Left kidney (tissue), 2 donors: ENCODE measurements around the gene KCTD1. TPM values are rescaled to one million over a fixed set of nuclear protein-coding genes. Genes with fewer than 3 reads are reported as not detected.
"Not testable (repeated sequence)": the region's sequence is repeated elsewhere in the genome, so short reads cannot be mapped to it uniquely, and the experiment has no call there.

Experiments
- DNase-seq: peaks from one replicate; pipeline ENCODE4 v3.0.0-alpha.2; 2013
- polyA plus RNA-seq: library from polyadenylated mRNA; unstranded; fragments of 120-200 nt; gene quantifications from one replicate; pipeline ENCODE4 v1.2.1, GENCODE V29; 2013; ENCODE audit not compliant: insufficient read length

The KCTD1 gene
- polyA plus RNA-seq, 1 donor: 68.9 TPM

- DNase-seq: no peak
These were observed 88.5 kb downstream of the KCTD1 start for GRCh38 chr18:26459884-26460283.

- DNase-seq: no peak
These were observed 89.0 kb downstream of the KCTD1 start for GRCh38 chr18:26459340-26459739.

GRCh38 chr18:26458526-26459232, 89.7 kb downstream of the KCTD1 start:
- DNase-seq: no peak

GRCh38 chr18:26457611-26458353, 90.6 kb downstream of the KCTD1 start:
- no peak for DNase-seq

DNA sequence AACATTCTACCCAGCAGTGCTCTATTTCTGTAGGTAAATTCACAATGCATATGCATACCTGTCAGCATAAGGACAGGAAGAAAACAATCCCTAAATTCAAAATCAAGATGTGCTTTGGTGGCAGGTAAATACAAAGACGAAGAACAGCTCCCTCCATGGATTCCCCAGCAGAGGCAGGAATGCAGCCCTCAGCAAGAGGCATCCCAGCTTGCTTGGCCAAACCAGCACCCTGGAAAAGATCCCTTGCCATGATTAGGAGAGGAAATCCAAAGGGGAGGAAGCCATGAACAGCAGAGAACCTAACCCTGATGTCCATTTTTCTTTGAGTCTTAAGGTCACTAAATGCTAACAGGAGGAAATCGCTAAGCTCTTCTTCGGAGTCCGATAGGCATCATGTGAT, 91.2 kb downstream of the KCTD1 start:
- no peak for DNase-seq

GRCh38 chr18:26456070-26456491, 92.3 kb downstream of the KCTD1 start:
- no peak for DNase-seq

DNA sequence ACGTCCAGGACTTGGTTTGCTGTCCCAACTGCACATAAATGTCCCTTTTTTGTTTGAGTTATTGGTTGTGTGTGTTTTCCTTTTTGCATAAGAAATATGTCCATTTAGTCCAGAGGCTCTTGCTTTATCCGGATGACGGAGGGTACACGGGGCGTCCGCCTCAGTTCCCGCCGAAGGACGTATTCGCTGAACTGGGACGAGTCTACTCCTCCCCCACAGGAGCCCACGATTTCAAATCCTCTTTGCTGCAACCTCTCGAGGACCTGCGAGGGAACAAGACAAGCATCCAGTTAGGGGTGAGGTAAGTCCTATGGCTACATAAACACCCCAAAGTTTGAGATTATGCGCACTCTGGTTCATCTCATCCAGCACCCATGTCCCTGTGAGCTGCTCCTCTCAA, 92.7 kb downstream of the KCTD1 start:
- no peak for DNase-seq

GRCh38 chr18:26454616-26455015, 93.7 kb downstream of the KCTD1 start:
- DNase-seq: no peak

DNA sequence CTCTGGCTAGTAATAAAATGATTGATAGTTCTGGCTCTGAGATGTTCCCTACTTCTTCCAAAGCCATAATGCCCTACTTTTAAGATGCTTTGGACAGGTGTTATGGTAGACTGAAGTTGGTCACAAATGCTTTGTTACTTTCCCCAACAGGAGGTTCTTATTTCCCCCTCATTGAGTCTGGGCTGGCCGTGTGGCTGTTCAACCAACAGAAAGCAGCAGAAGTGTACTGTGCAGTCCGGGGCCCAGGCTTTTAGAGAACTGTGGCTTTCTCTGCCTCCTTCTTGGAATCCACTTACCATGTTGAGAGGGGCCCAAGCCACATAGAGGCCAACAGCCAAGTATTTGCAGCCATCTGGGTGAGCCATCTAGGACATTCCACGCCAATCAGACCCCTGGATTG, 94.2 kb downstream of the KCTD1 start:
- DNase-seq: no peak

DNA sequence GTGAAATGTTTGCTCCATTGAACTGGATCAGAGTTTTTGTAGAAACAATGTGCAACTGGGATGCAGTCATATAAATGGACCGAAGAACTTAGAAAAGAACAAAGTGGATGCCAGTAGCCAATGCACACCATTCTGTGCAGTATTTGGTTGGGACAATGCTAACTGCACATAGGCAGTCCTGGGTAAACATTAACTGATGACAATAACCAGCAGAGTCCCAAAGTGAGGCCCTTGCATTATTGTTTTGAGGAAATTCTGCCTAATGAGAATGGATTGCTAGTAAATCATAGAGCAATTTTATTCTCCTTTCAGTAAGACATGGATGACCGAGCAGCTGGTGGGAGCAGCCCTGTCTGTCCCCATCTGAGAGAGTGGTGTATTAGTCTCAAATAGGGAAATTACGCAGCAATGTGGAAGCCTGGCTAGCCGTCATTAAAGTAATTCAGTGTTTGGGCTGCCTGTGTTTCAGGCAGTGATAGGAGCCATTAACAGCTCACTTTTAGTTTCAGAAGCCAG, 94.9 kb downstream of the KCTD1 start:
- DNase-seq: no peak

DNA sequence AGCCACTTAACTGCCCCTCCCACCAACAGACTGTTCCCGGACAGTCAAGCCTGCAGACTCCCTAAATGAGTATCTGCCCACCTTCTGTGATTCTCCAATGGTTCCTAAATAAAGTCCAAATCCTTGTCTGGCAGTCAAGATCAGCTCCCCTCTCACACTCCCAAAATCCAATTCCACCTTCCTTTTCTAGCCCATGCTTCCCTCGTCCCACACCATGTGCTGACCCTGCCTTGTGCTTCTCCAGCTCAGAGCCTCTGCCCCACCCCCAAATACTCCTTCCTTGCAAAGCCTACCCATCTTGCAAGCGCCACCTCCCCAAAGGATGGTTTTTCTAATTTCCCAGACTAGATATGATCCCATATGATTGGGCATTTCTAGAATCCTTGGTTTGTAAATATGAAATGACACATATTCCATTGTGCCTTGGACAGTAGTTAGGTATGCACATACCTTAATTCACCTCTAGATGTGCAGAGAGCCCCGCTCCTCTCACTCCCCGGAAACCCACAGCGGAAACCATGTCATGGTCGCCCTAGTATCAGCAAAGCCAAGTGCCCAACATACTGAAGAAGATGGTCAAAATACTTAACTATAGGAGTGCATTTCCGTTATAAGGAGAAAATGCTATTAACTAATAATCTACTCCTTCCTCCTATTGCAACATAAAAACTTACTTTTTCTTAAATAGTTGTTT, 97.2 kb downstream of the KCTD1 start:
- no peak for DNase-seq

DNA sequence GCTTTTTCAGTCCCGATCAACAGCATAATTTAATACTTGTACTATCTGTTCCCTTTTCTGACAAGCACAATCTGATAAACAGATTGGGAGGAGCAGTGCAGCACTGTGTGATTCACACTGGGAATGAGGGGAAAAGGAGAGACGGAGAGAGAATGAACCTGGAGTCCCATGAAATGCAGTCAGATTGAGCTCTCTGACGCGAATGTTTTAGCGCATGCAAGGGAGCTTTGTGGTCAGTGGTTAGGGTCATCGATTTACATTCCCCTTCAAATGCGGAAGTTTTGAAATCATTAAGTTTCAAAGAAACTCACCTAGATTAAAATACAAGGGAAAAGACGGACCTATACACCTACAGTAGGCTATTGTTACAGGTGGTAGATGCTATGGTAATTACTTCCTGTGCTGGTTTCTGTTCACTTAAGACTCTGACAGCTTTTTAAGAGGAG, 99.6 kb downstream of the KCTD1 start:
- DNase-seq: no peak

DNA sequence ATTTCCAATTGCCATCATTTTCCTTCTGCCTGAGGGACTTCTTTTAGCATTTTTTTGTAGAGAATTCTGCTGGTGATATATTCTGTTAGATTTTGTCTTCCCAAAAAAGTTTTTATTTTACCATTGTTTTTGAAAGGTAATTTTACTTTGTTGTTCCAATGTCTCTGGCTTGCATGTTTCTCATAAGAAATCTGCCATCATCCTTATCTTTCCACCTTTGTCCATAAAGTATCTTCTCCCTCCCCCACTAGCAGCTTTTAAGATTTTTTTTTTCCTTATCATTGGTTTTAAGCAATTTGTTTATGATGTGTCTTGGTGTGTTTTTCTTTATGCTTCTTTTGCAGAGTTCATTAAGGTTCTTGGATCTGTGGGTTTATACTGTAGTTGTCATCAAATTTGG, 104.5 kb downstream of the KCTD1 start:
- DNase-seq: no peak

DNA sequence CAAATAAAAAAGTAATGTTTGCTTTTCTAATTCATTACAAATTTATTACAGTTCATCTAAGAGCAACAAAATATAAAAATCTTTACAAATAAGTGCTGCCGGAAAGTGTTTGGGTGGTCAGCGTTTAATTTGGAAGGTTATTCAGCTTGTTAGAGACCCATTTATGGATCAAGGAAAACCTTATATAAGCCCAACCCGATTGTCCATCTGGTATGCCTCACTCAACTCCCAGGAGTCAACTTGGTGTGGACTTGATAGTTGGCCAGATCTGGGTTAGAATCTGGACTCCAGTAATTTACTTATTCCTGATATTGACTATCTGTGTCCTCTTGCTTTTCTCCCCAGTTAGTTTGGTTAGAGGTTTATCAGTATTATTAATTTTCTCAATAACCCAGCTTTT, 106.2 kb downstream of the KCTD1 start:
- no peak for DNase-seq

DNA sequence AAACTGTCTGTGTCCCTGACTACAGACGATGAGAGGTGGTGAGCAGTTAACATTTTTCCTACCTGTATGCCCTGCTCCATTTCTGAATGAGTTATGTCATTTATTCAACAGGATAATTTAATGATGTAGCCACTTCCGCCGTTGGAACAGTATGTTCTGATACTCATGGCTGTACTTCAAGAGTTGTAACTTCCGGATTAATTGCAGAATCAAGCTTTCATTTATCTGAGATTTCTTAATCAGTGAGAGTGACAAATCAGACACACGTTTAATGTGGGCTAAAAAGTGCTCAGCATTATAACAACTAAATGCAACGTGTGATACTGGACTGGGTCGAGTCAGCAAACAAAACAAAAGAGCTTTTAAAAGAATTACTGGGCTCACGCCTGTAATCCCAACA, 107.7 kb downstream of the KCTD1 start:
- DNase-seq: no peak

DNA sequence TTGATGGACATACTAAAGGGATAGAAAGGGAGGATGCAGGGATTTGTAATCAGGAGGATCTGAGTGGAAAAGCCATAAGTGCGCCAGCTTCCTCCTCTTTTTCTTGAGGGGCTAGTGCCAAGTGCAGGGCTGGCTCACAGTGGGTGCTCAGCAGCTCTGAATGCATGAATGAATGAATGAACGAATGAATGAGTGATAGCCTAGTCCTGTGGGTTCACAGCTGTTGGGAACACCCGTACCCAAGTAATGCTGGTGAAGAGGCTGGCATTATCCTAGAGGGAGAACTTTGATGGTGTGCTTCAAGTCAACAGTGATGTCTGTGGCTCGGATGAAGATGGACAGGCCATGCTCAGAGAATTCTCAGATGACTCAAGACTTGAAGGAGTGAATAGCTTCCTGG, 108.8 kb downstream of the KCTD1 start:
- no peak for DNase-seq

DNA sequence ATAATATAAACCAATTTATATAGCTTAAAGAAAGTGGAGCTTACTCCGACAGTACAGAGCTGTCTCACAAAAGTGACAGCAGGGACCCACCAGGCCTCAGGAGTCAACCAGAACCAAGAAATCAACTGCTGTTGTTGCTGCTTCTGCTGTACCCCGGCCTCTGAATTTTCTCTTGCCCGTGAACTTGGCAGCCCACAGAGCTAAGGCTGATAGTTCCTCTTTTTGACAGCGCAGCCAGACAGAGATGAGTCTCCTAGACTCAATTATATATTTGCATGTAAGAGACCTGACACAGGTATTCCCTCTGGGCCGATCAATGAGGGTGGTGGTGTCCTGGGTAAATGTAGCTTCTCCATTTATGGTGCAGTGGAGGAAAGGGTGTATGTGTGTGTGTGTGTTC, 109.4 kb downstream of the KCTD1 start:
- no peak for DNase-seq

DNA sequence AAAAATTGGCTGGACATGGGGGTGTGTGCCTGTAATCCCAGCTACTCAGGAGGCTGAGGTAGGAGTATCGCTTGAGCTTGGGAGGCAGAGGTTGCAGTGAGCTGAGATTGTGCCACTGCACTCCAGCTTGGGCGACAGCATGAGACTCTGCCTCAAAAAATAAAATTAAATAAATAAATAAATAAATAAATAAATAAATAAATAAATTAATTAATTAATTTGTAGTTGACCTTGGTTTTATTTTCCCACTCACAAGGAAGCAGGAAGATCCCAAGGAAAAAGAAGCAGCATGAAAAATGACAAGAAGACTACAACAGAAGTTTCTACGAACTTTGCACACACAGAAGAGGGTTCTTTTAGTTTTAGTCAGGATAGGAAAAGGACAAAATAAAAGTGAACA, 110.7 kb downstream of the KCTD1 start:
- not testable (repeated sequence) for DNase-seq

DNA sequence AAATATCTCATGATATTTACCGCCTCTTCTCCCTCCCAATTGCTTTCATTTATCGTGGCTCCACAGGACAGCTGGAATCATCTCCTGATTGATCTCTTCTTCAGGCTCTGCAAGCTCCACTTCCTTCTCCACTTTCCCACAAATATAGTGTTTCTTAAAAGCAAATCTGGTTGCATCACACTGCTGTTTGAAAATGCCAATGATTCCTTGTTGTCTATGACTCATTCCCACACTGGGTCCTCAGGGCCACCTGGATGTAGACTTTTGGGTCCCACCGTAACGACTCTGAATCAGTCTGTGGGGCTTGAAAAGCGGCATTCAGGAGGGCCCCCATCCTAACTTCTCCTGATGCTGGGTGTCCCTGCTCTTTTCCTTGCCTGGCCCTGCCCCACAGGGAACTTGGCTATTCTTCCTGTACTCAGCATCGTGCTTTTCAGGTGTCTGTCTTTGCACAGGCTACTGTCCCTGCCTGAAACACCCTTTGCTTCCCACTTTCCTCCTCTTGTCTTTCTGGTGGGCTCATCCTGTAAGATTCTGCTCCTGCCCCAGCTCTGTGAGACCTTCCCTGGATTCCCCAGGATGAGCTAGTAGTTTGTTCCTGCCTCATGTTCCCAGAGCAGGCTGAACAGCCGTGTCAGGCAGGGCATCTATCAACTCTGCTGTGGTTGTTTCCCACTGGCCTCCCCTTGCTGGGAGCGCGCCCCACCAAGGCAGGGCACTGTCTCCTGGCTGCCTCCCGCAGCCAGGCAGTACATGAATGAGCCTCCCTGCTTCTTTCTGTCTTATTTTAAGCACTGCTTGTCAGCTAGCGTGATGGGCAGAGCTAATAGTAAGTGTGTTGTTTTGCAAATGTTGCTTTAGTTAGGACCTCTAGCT, 111.9 kb downstream of the KCTD1 start:
- no peak for DNase-seq

DNA sequence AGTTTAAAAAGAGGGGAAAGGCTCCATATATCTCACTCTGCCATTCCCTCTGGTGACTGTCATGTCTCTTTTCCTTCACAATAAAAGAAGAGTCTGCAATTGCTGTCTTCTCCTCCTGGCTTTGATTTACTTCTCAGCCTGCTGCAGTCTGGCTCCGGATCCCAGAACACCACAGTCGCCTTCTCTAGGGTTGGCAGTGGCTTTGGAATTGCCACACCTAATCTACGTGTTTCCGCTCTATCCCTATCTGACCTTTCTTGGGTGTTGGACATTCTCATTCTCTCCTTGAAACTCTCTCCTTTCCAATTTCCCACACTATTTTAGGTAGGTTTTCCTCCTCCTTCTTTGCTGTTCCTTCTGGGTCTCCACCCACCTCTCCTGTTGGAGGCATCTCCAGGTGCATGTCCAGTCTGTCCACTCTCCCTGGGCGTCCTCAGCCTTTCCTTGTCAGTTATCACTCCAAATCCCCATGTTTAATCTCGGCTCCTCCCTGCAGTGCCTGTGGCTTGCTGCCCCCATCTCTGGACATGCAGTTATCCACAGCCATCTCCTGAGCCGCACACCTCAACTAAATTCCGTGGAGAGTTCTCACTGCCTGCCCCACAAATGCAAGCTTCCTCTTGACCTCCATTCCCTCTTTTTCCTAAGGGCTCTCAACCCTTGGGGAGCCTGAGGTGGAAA, 112.8 kb downstream of the KCTD1 start:
- no peak for DNase-seq

- DNase-seq: no peak
These were observed 113.5 kb downstream of the KCTD1 start for GRCh38 chr18:26434887-26435286.
